K562 (cell line): ENCODE data around the gene ELK4. TPM values are rescaled to one million over a fixed set of nuclear protein-coding genes. Genes with fewer than 3 reads are reported as not detected.

ENCODE experiments used
- ADNP ChIP-seq: fragments of 200-800 bp; sonication (Bioruptor generic); IDR thresholded peaks from 2 replicates; pipeline ENCODE4 v1.6.1; 2016; ENCODE audit warnings: missing genetic modification characterization, missing compliant biosample characterization
- CBX8 ChIP-seq: fragments of 200-600 bp; sonication (generic); IDR thresholded peaks from 2 replicates; pipeline ENCODE4 v1.6.1; 2012; ENCODE audit warnings: borderline replicate concordance, mixed run types, low read depth, mild to moderate bottlenecking, moderate library complexity, mixed read lengths, low read length, control low read depth, inconsistent platforms; ENCODE audit not compliant: poor library complexity, severe bottlenecking; ENCODE audit errors: extremely low read depth
- ETV1 ChIP-seq: fragments of 450-650 bp; conservative IDR thresholded peaks from 2 replicates; pipeline ENCODE4 v1.6.1; 2016; ENCODE audit warnings: missing genetic modification characterization, control low read depth, low read depth, missing compliant biosample characterization
- FOSL1 ChIP-seq: fragments of 200-800 bp; sonication (Bioruptor generic); conservative IDR thresholded peaks from 2 replicates; pipeline ENCODE4 v1.6.1; 2016; ENCODE audit warnings: missing genetic modification characterization, missing compliant biosample characterization
- HEY1 ChIP-seq: fragments of 250-450 bp; sonication (Bioruptor Pico); IDR thresholded peaks from 2 replicates; pipeline ENCODE4 v1.5.0; 2020; ENCODE audit warnings: mild to moderate bottlenecking, moderate library complexity, borderline replicate concordance
- KHSRP ChIP-seq: fragments of 450-650 bp; IDR thresholded peaks from 2 replicates; pipeline ENCODE4 v1.6.1; 2017
- MECOM ChIP-seq: fragments of 250-450 bp; sonication (Bioruptor Pico); IDR thresholded peaks from 2 replicates; pipeline ENCODE4 v1.8.0; 2022; ENCODE audit warnings: inconsistent platforms
- MEIS2 ChIP-seq: fragments of 450-650 bp; IDR thresholded peaks from 2 replicates; pipeline ENCODE4 v1.6.1; 2014; ENCODE audit warnings: mild to moderate bottlenecking; ENCODE audit not compliant: partially characterized antibody
- PML ChIP-seq: IDR thresholded peaks from 2 replicates; pipeline ENCODE4 v1.6.1; 2012; ENCODE audit warnings: low read length, inconsistent platforms
- PRMT5 ChIP-seq: sonication (generic); formaldehyde crosslinking; IDR thresholded peaks from 2 replicates; pipeline ENCODE4 v1.5.0; 2020; ENCODE audit warnings: missing genetic modification reagents
- SMARCC2 ChIP-seq: fragments of 450-650 bp; IDR thresholded peaks from 2 replicates; pipeline ENCODE4 v1.6.1; 2017; ENCODE audit warnings: antibody characterized with exemption, moderate library complexity, mild to moderate bottlenecking, low read depth
- TCF7 ChIP-seq: sonication (generic); IDR thresholded peaks from 2 replicates; pipeline ENCODE4 v1.6.1; 2016; ENCODE audit warnings: antibody characterized with exemption, borderline replicate concordance
- ZC3H8 ChIP-seq: fragments of 450-650 bp; IDR thresholded peaks from 2 replicates; pipeline ENCODE4 v1.6.1; 2017
- ZNF175 ChIP-seq: fragments of 200-800 bp; sonication (Bioruptor generic); IDR thresholded peaks from 2 replicates; pipeline ENCODE4 v1.6.1; 2016; ENCODE audit warnings: low read depth, mild to moderate bottlenecking, missing genetic modification characterization, missing compliant biosample characterization
- ZNF431 ChIP-seq: sonication (generic); formaldehyde crosslinking; IDR thresholded peaks from 2 replicates; pipeline ENCODE4 v1.8.0; 2022; ENCODE audit warnings: mild to moderate bottlenecking, missing genetic modification reagents
- ZNF79 ChIP-seq: fragments of 250-450 bp; sonication (Bioruptor Pico); IDR thresholded peaks from 2 replicates; pipeline ENCODE4 v1.4.0; 2020; ENCODE audit warnings: low read depth, mild to moderate bottlenecking, moderate library complexity
- polyA plus RNA-seq, 8 experiments: library from polyadenylated mRNA; depleted of rRNA in 4 of 8; stranded (reverse) in 5 of 8; unstranded in 3 of 8; fragments of >200 nt; fragmentation: Nextera tagmentation in 2 of 8; fragmentation: Illumina TruSeq in 1 of 8; extraction: Ambion mirVana in 2 of 8; extraction: Trizol in 1 of 8; gene quantifications; 2 replicates each; pipeline versions ENCODE4 v1.2.1 to v1.2.3, GENCODE V29; 2011 to 2014; ENCODE audit warnings: inconsistent platforms in 1 of 8, missing spikeins in 1 of 8
- total RNA-seq, 7 experiments: library from RNA; depleted of rRNA in 6 of 7; stranded (reverse); fragments of >200 nt in 6 of 7; fragmentation: Illumina TruSeq in 2 of 7; extraction: Trizol in 2 of 7; gene quantifications; 2 replicates each; pipeline versions ENCODE4 v1.2.1 to v1.2.3, GENCODE V29; 2011 to 2021; ENCODE audit warnings: low replicate concordance in 1 of 7
- TF ChIP-seq, protein P1 (sequence below): fragments of 200-800 bp; sonication (Bioruptor generic); IDR thresholded peaks from 2 replicates; pipeline ENCODE4 v1.6.1; 2017; ENCODE audit warnings: missing genetic modification characterization, missing compliant biosample characterization
- TF ChIP-seq, protein P2 (sequence below), 2 experiments: IDR thresholded peaks in 1 of 2; conservative IDR thresholded peaks in 1 of 2; 2 replicates each; pipeline ENCODE4 v1.6.1; 2016; ENCODE audit warnings: low read depth in 2 of 2, mild to moderate bottlenecking in 1 of 2, missing compliant biosample characterization in 1 of 2, missing genetic modification characterization in 1 of 2, moderate library complexity in 1 of 2
- TF ChIP-seq, protein P3 (sequence below), 2 experiments: fragments of 450-650 bp; IDR thresholded peaks; 2 replicates each; pipeline ENCODE4 v1.6.1; 2018; ENCODE audit warnings: mild to moderate bottlenecking in 2 of 2, low read depth in 1 of 2; ENCODE audit not compliant: partially characterized antibody in 2 of 2

Gene ELK4
- total and polyA plus RNA-seq, 9 of the 15 experiments (the other 6 are each of a cell fraction or from before 2014, with no cell fraction given), result 2.0 to 21.7 (median 9.2) TPM

DNA sequence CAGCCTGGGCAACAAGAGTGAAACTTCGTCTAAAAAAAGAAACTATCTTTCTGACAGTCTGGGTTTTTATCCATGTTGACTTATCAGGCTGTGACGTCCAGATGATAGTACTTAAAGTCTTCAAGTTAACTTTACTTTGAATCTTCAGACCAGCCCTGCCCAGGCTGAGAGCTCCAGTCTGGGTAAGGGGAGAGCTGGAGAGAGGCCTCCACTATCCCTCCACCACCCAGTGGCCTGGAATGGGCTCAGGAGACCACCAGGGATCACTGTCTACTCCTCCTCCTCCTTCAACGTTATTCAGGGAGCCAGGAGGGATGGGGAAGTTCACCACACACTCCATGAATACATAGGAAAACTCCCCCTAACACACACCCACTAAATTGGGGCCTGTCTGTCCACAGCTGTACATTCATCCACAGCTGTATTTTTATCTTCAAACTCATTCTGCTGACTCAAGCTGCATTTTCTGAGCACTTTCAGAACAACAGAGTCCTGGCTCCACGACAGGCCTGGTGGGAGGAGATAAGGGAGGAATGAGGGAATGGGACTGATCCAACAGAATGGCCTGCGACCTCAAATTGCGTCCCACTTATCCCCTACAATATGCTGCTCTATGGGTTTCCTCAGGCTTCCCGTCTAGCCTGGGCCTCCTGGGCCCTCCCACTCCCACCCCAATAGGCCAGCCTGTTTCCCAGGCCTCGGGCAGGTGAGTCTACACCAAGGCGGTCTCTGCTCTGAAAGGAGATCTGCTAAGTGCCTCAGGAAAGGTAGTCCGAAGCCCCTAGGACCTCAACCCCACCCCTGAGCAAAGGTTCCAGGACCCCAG lies 46.7 kb upstream of the ELK4 start (continued):
- TF ChIP-seq, protein P1, sequence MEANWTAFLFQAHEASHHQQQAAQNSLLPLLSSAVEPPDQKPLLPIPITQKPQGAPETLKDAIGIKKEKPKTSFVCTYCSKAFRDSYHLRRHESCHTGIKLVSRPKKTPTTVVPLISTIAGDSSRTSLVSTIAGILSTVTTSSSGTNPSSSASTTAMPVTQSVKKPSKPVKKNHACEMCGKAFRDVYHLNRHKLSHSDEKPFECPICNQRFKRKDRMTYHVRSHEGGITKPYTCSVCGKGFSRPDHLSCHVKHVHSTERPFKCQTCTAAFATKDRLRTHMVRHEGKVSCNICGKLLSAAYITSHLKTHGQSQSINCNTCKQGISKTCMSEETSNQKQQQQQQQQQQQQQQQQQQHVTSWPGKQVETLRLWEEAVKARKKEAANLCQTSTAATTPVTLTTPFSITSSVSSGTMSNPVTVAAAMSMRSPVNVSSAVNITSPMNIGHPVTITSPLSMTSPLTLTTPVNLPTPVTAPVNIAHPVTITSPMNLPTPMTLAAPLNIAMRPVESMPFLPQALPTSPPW (CRISPR knock-in tag), result peak; percentile 87
- TF ChIP-seq CBX8, result no peak
- TF ChIP-seq ZNF431 (CRISPR knock-in tag), result peak; percentile 73; the same call in 1 of the 2 replicates
- no peak for TF ChIP-seq TCF7
- peak; percentile 72; the same call in 1 of the 2 replicates for TF ChIP-seq KHSRP
- peak; percentile 96 for TF ChIP-seq SMARCC2
- peak; percentile 76; the same call in 1 of the 2 replicates for TF ChIP-seq HEY1 (CRISPR knock-in tag)
- TF ChIP-seq ZC3H8, result no peak
- peak; percentile 98 for TF ChIP-seq PML
- TF ChIP-seq ETV1 (tag), result 0 out of 2 replicates have a peak, but pooled peaks have one; percentile 28
- peak; percentile 96 for TF ChIP-seq MEIS2
- TF ChIP-seq FOSL1 (tag), result peak; percentile 95
- TF ChIP-seq, protein P2, sequence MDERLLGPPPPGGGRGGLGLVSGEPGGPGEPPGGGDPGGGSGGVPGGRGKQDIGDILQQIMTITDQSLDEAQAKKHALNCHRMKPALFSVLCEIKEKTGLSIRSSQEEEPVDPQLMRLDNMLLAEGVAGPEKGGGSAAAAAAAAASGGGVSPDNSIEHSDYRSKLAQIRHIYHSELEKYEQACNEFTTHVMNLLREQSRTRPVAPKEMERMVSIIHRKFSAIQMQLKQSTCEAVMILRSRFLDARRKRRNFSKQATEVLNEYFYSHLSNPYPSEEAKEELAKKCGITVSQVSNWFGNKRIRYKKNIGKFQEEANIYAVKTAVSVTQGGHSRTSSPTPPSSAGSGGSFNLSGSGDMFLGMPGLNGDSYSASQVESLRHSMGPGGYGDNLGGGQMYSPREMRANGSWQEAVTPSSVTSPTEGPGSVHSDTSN (CRISPR knock-in tag; IDR thresholded peaks at IDR 0.05; ENCODE audit: low read depth), result no peak
- TF ChIP-seq, protein P2 (tag; conservative IDR thresholded peaks at IDR 0.05; ENCODE audit: low read depth), result peak; percentile 74
- TF ChIP-seq PRMT5 (CRISPR knock-in tag), result no peak
- TF ChIP-seq ZNF175 (CRISPR knock-in tag), result peak; percentile 98
- TF ChIP-seq, protein P3, sequence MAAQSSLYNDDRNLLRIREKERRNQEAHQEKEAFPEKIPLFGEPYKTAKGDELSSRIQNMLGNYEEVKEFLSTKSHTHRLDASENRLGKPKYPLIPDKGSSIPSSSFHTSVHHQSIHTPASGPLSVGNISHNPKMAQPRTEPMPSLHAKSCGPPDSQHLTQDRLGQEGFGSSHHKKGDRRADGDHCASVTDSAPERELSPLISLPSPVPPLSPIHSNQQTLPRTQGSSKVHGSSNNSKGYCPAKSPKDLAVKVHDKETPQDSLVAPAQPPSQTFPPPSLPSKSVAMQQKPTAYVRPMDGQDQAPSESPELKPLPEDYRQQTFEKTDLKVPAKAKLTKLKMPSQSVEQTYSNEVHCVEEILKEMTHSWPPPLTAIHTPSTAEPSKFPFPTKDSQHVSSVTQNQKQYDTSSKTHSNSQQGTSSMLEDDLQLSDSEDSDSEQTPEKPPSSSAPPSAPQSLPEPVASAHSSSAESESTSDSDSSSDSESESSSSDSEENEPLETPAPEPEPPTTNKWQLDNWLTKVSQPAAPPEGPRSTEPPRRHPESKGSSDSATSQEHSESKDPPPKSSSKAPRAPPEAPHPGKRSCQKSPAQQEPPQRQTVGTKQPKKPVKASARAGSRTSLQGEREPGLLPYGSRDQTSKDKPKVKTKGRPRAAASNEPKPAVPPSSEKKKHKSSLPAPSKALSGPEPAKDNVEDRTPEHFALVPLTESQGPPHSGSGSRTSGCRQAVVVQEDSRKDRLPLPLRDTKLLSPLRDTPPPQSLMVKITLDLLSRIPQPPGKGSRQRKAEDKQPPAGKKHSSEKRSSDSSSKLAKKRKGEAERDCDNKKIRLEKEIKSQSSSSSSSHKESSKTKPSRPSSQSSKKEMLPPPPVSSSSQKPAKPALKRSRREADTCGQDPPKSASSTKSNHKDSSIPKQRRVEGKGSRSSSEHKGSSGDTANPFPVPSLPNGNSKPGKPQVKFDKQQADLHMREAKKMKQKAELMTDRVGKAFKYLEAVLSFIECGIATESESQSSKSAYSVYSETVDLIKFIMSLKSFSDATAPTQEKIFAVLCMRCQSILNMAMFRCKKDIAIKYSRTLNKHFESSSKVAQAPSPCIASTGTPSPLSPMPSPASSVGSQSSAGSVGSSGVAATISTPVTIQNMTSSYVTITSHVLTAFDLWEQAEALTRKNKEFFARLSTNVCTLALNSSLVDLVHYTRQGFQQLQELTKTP (IDR thresholded peaks at IDR 0.05; ENCODE audit: low read depth in 1 of 2, partially characterized antibody in 2 of 2), result peak in 1 of 2 experiments; percentile 92
- no peak for TF ChIP-seq ZNF79 (CRISPR knock-in tag)
- peak; percentile 82; the same call in 1 of the 2 replicates for TF ChIP-seq ADNP (tag)
- TF ChIP-seq MECOM (CRISPR knock-in tag), result no peak
